GM23338 (cell line): ENCODE data around the gene NBAS. TPM values are rescaled to one million over a fixed set of nuclear protein-coding genes. Genes with fewer than 3 reads are reported as not detected.

ENCODE experiments used
- ATAC-seq: fragments of 200-7000 bp; cut with Tn5 transposase; 3 replicates; pipeline ENCODE4 v1.9.1; 2020
- DNase-seq: peaks from one replicate; pipeline ENCODE4 v3.0.0-alpha.2; 2015; ENCODE audit warnings: low spot score
- H2AFZ ChIP-seq: fragments of 200-600 bp; sonication (generic); 2 replicates; pipeline ENCODE4 v1.8.0; 2016; ENCODE audit warnings: antibody characterized with exemption, mild to moderate bottlenecking, moderate library complexity
- H3F3A ChIP-seq: fragments of 200-600 bp; sonication (generic); replicated peaks from 2 replicates; pipeline ENCODE4 v1.8.0; 2017; ENCODE audit warnings: antibody characterized with exemption, mixed run types, low read depth
- H3K27ac ChIP-seq: fragments of 200-600 bp; sonication (generic); 2 replicates; pipeline ENCODE4 v1.6.1; 2016; ENCODE audit warnings: low read depth
- H3K27me3 ChIP-seq: fragments of 200-600 bp; sonication (generic); 2 replicates; pipeline ENCODE4 v1.8.0; 2016; ENCODE audit warnings: mild to moderate bottlenecking, mixed run types, moderate library complexity; ENCODE audit not compliant: insufficient read depth
- H3K36me3 ChIP-seq: fragments of 200-600 bp; sonication (generic); 2 replicates; pipeline ENCODE4 v1.8.0; 2016; ENCODE audit warnings: mild to moderate bottlenecking; ENCODE audit not compliant: insufficient read depth
- H3K4me1 ChIP-seq: fragments of 200-600 bp; sonication (generic); 2 replicates; pipeline ENCODE4 v1.8.0; 2016; ENCODE audit warnings: mild to moderate bottlenecking, moderate library complexity; ENCODE audit not compliant: insufficient read depth
- H3K4me2 ChIP-seq: fragments of 200-600 bp; sonication (generic); 2 replicates; pipeline ENCODE4 v1.7.1; 2017; ENCODE audit warnings: mixed run types
- H3K4me3 ChIP-seq: fragments of 200-600 bp; sonication (generic); 2 replicates; pipeline ENCODE4 v1.6.1; 2016; ENCODE audit warnings: mixed run types
- H3K79me2 ChIP-seq: fragments of 200-600 bp; sonication (generic); replicated peaks from 2 replicates; pipeline ENCODE4 v1.8.0; 2017; ENCODE audit warnings: mild to moderate bottlenecking; ENCODE audit not compliant: insufficient read depth
- H3K9me2 ChIP-seq: fragments of 200-600 bp; sonication (generic); 2 replicates; pipeline ENCODE4 v1.8.0; 2017; ENCODE audit not compliant: insufficient read depth
- H4K20me1 ChIP-seq: fragments of 200-600 bp; sonication (generic); replicated peaks from 2 replicates; pipeline ENCODE4 v1.8.0; 2017; ENCODE audit warnings: mild to moderate bottlenecking; ENCODE audit not compliant: insufficient read depth
- H3K27ac Mint-ChIP-seq: 2 replicates; pipeline ENCODE4 v1.8.0; 2020; ENCODE audit warnings: inconsistent platforms, mild to moderate bottlenecking, moderate library complexity, mixed read lengths
- H3K27me3 Mint-ChIP-seq: 3 replicates; pipeline ENCODE4 v1.8.0; 2022; ENCODE audit warnings: low read depth, mild to moderate bottlenecking, moderate library complexity, mixed read lengths, inconsistent platforms; ENCODE audit not compliant: insufficient read depth, poor library complexity
- H3K36me3 Mint-ChIP-seq: 3 replicates; pipeline ENCODE4 v1.8.0; 2021; ENCODE audit warnings: low read depth, mild to moderate bottlenecking, inconsistent platforms, moderate library complexity, mixed read lengths
- H3K4me1 Mint-ChIP-seq: 3 replicates; pipeline ENCODE4 v1.8.0; 2020; ENCODE audit warnings: mild to moderate bottlenecking, inconsistent platforms, mixed read lengths
- H3K4me3 Mint-ChIP-seq: 3 replicates; pipeline ENCODE4 v1.8.0; 2021; ENCODE audit warnings: moderate library complexity, mild to moderate bottlenecking, inconsistent platforms, mixed read lengths
- H3K9me3 Mint-ChIP-seq: 3 replicates; pipeline ENCODE4 v1.8.0; 2020; ENCODE audit warnings: moderate library complexity, mild to moderate bottlenecking, inconsistent platforms, mixed read lengths
- CREB1 ChIP-seq: fragments of 250-450 bp; sonication (Bioruptor Pico); IDR thresholded peaks from 2 replicates; pipeline ENCODE4 v1.5.0; 2020; ENCODE audit warnings: low read depth, mild to moderate bottlenecking, moderate library complexity
- CTCF ChIP-seq, 2 experiments: fragments of 200-600 bp in 1 of 2; sonication (generic) in 1 of 2; conservative IDR thresholded peaks; 2 replicates each; pipeline versions ENCODE4 v1.5.1 to v1.6.1; 2016 to 2017; ENCODE audit warnings: antibody characterized with exemption in 2 of 2, low read depth in 2 of 2, mild to moderate bottlenecking in 2 of 2, moderate library complexity in 1 of 2
- EZH2phosphoT487 ChIP-seq: fragments of 200-600 bp; sonication (generic); IDR thresholded peaks from one replicate; pipeline ENCODE4 v1.8.1; 2018; ENCODE audit warnings: antibody characterized with exemption; ENCODE audit not compliant: unreplicated experiment
- JUNB ChIP-seq: IDR thresholded peaks from one replicate; pipeline ENCODE4 v1.6.1; 2016; ENCODE audit warnings: antibody characterized with exemption; ENCODE audit not compliant: unreplicated experiment
- STAT1 ChIP-seq: IDR thresholded peaks from one replicate; pipeline ENCODE4 v1.6.1; 2016; ENCODE audit warnings: antibody characterized with exemption; ENCODE audit not compliant: unreplicated experiment
- ZNF114 ChIP-seq: fragments of 250-450 bp; sonication (Bioruptor Pico); IDR thresholded peaks from 2 replicates; pipeline ENCODE4 v1.5.0; 2020; ENCODE audit warnings: mild to moderate bottlenecking, moderate library complexity
- ZNF331 ChIP-seq: fragments of 250-450 bp; sonication (Bioruptor Pico); IDR thresholded peaks from 2 replicates; pipeline ENCODE4 v1.5.0; 2020; ENCODE audit warnings: low read depth, mild to moderate bottlenecking, moderate library complexity
- polyA plus RNA-seq: library from polyadenylated mRNA; unstranded; fragments of >200 nt; fragmentation: Nextera tagmentation; extraction: Ambion mirVana; gene quantifications from 2 replicates; pipeline ENCODE4 v1.2.1, GENCODE V29; 2016
- total RNA-seq: library from RNA; depleted of rRNA; stranded (reverse); fragments of >200 nt; shearing (Covaris generic); gene quantifications from 2 replicates; pipeline ENCODE4 v1.2.3, GENCODE V29; 2014
- TF ChIP-seq, protein P1 (sequence below): IDR thresholded peaks from 2 replicates; pipeline ENCODE4 v1.6.1; 2016; ENCODE audit warnings: antibody characterized with exemption

Gene NBAS
- total and polyA plus RNA-seq, 2 experiments from 2014 or later, result 24.8 to 38.9 TPM

DNA sequence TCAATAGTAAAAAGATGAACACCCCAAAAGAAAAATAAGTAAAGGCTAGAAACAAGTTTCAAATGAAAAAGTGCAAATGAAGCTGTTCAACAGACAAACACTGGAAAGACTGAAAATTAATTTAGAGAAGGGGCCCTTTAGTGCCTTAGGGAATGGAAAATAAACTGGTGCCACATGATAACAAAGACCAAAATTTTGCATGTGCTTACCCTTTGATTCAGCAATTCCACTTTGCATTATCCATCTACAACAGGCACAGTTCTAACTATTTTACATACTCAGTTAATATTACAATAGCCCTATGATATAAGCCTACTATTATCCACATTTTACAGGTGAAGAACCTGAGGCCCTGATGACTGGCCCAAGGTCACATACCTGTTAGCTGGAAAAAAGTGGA lies 183.9 kb downstream of the NBAS start:
- Mint-ChIP-seq H3K9me3 (no peaks in the 10 kb centered on the region), H3K4me1 (peaks cover 4% of the 10 kb centered on the region; the same call in 2 of the 3 replicates), H3K4me3 (no peak overlapping the region), H3K27ac (peak overlapping the region; percentile 85), H3K27me3 (no peaks in the 10 kb centered on the region), H3K36me3 (peaks cover 3% of the 10 kb centered on the region; the same call in 1 of the 3 replicates)
- DNase-seq, result no peak
- peaks cover 6% of the 10 kb centered on the region; the same call in 1 of the 2 replicates for H3K4me1 ChIP-seq
- H3K79me2 ChIP-seq, result no peaks in the 10 kb centered on the region
- no peak overlapping the region for H2AFZ ChIP-seq
- H3K9me2 ChIP-seq, result no peaks in the 10 kb centered on the region
- no peaks in the 10 kb centered on the region for H3K27me3 ChIP-seq
- H3F3A ChIP-seq, result no peaks in the 10 kb centered on the region
- no peak for ATAC-seq
- H3K4me2 ChIP-seq, result no peak overlapping the region
- H4K20me1 ChIP-seq, result no peaks in the 10 kb centered on the region
- H3K4me3 ChIP-seq, result no peak overlapping the region
- H3K36me3 ChIP-seq, result no peaks in the 10 kb centered on the region
- H3K27ac ChIP-seq, result no peak overlapping the region
- TF ChIP-seq STAT1, result no peak
- TF ChIP-seq EZH2phosphoT487, result no peak
- no peak for TF ChIP-seq ZNF114 (CRISPR knock-in tag)
- TF ChIP-seq CREB1, result no peak

GRCh38 chr2:15372019-15372418 lies 189.1 kb downstream of the NBAS start:
- Histone ChIP-seq H3K36me3 (no peaks in the 10 kb centered on the region), H3K27ac (no peak overlapping the region), H3K27me3 (no peaks in the 10 kb centered on the region), H3K79me2 (no peaks in the 10 kb centered on the region), H4K20me1 (no peaks in the 10 kb centered on the region), H3K4me2 (no peak overlapping the region), H3F3A (no peaks in the 10 kb centered on the region), H3K4me1 (peaks cover 10% of the 10 kb centered on the region), H3K4me3 (no peak overlapping the region), H2AFZ (no peak overlapping the region), H3K9me2 (no peaks in the 10 kb centered on the region)
- DNase-seq (no peak), ATAC-seq (no peak)
- H3K9me3 Mint-ChIP-seq, result no peaks in the 10 kb centered on the region
- no peak overlapping the region for H3K27ac Mint-ChIP-seq
- H3K4me1 Mint-ChIP-seq, result peaks cover 8% of the 10 kb centered on the region
- peaks cover 3% of the 10 kb centered on the region for H3K27me3 Mint-ChIP-seq
- no peak overlapping the region for H3K4me3 Mint-ChIP-seq
- no peak for TF ChIP-seq JUNB
- TF ChIP-seq ZNF331 (CRISPR knock-in tag), result no peak
- H3K36me3 Mint-ChIP-seq, result peaks cover 8% of the 10 kb centered on the region; the same call in 1 of the 3 replicates

DNA sequence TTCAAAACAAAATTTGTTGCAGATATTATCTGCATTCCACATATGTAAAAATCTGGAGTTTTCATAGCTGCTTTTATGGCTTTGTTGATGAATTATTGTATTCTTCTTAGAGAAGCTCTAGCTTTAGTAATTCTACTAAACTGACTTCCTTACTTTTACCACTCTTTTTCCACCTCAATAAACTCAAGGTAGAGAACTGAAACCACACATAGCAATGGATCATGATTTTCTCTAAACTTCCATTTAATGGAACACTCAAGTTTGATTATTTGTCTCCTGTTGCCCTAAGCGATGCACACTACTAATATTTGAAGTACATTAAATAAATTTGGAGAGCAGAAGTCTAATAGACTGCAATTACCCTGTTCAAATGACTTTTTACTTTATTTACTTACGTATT lies 192.0 kb downstream of the NBAS start:
- no peaks in the 10 kb centered on the region for H3K27me3 ChIP-seq
- DNase-seq (no peak), ATAC-seq (no peak)
- H3K4me3 ChIP-seq, result no peak overlapping the region
- no peaks in the 10 kb centered on the region for H3F3A ChIP-seq
- H3K4me2 ChIP-seq, result no peak overlapping the region
- Mint-ChIP-seq H3K27me3 (peaks cover 3% of the 10 kb centered on the region), H3K4me3 (no peak overlapping the region), H3K4me1 (peaks cover 32% of the 10 kb centered on the region), H3K36me3 (peaks cover 8% of the 10 kb centered on the region; the same call in 1 of the 3 replicates), H3K27ac (no peak overlapping the region), H3K9me3 (no peaks in the 10 kb centered on the region)
- no peaks in the 10 kb centered on the region for H3K79me2 ChIP-seq
- H3K36me3 ChIP-seq, result no peaks in the 10 kb centered on the region
- no peak overlapping the region for H3K27ac ChIP-seq
- no peaks in the 10 kb centered on the region for H4K20me1 ChIP-seq
- TF ChIP-seq CTCF (conservative IDR thresholded peaks at IDR 0.05; ENCODE audit: low read depth in 2 of 2) (no peak), STAT1 (no peak), ZNF331 (CRISPR knock-in tag) (no peak)
- TF ChIP-seq, protein P1, sequence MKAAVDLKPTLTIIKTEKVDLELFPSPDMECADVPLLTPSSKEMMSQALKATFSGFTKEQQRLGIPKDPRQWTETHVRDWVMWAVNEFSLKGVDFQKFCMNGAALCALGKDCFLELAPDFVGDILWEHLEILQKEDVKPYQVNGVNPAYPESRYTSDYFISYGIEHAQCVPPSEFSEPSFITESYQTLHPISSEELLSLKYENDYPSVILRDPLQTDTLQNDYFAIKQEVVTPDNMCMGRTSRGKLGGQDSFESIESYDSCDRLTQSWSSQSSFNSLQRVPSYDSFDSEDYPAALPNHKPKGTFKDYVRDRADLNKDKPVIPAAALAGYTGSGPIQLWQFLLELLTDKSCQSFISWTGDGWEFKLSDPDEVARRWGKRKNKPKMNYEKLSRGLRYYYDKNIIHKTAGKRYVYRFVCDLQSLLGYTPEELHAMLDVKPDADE, result no peak
- peaks cover 28% of the 10 kb centered on the region for H3K4me1 ChIP-seq
- no peak overlapping the region for H2AFZ ChIP-seq
- no peaks in the 10 kb centered on the region for H3K9me2 ChIP-seq
